ENCODE results near the gene FBXL5.

GRCh38 chr4:15577508-15577907, 77.6 kb downstream of the FBXL5 start:
- TF ChIP-seq SUZ12 (IDR thresholded peaks at IDR 0.05; ENCODE audit: extremely low read depth, insufficient read depth, insufficient read length) = no peak
- TF ChIP-seq YY1 (IDR thresholded peaks at IDR 0.05; ENCODE audit: insufficient read depth, insufficient read length) = no peak
- TF ChIP-seq ZNF274 (IDR thresholded peaks at IDR 0.05; ENCODE audit: low read depth, low read length) = no peak
